Measurements from ENCODE around the gene RAB6A. TPM values are rescaled to one million over a fixed set of nuclear protein-coding genes. Genes with fewer than 3 reads are reported as not detected.
"Not testable (repeated sequence)": the region's sequence is repeated elsewhere in the genome, so short reads cannot be mapped to it uniquely, and the experiment has no call there.

RAB6A gene
- total RNA-seq, 1 experiment from 2014 or later, result 105 TPM

DNA sequence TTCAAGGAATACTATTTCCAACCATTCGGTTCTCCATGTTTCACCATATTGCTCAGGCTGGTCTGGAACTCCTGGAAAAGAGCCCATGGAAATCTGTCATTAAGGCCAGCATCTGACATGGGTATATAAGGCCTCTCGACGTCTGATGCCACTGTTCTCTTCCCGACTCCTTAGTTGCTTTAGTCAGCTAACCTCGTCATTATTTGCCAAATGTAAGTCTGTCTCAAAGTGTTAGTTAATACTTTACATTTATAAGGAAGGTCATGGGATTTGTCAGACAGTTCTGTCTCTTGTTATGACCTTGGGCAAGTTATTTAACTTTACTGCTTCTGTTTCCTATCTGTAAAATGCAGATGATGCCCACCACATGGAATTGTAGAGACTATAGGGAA, 28.4 kb upstream of the RAB6A start:
- POLR2A ChIA-PET (ENCODE audit: low non-redundant PET), result no interaction called here
- no peaks in the 10 kb centered on the region for H3K36me3 ChIP-seq (ENCODE audit: insufficient read depth, low read length, poor library complexity, severe bottlenecking)
- BruUV-seq (replicated peaks), result no TSS peak
- intact Hi-C loops (cut with micrococcal nuclease; ENCODE audit: unreplicated experiment), result no loop called here
- TF ChIP-seq, protein P1, sequence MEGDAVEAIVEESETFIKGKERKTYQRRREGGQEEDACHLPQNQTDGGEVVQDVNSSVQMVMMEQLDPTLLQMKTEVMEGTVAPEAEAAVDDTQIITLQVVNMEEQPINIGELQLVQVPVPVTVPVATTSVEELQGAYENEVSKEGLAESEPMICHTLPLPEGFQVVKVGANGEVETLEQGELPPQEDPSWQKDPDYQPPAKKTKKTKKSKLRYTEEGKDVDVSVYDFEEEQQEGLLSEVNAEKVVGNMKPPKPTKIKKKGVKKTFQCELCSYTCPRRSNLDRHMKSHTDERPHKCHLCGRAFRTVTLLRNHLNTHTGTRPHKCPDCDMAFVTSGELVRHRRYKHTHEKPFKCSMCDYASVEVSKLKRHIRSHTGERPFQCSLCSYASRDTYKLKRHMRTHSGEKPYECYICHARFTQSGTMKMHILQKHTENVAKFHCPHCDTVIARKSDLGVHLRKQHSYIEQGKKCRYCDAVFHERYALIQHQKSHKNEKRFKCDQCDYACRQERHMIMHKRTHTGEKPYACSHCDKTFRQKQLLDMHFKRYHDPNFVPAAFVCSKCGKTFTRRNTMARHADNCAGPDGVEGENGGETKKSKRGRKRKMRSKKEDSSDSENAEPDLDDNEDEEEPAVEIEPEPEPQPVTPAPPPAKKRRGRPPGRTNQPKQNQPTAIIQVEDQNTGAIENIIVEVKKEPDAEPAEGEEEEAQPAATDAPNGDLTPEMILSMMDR (conservative IDR thresholded peaks at IDR 0.05; ENCODE audit: low read depth, low read length), result no peak
- no peak for TF ChIP-seq EZH2 (IDR thresholded peaks at IDR 0.05; ENCODE audit: borderline replicate concordance, low read depth, low read length, poor library complexity, severe bottlenecking)
- no peaks in the 10 kb centered on the region for H3K9me3 ChIP-seq (ENCODE audit: low read depth, low read length, poor library complexity, severe bottlenecking)
- H3K27me3 ChIP-seq (replicated peaks; ENCODE audit: insufficient read depth, low read depth, low read length, poor library complexity), result no peaks in the 10 kb centered on the region
- peaks cover 25% of the 10 kb centered on the region for H3K4me1 ChIP-seq (ENCODE audit: insufficient read depth, low read length, poor library complexity, severe bottlenecking)
- peak overlapping the region; percentile 94 for H3K27ac ChIP-seq (ENCODE audit: low read depth, low read length, poor library complexity, severe bottlenecking)
- CTCF ChIA-PET, result no interaction called here
- peak overlapping the region; percentile 59 for H3K4me3 ChIP-seq (ENCODE audit: low read depth, low read length, poor library complexity, severe bottlenecking)
- no peak for DNase-seq (ENCODE audit: low spot score)

DNA sequence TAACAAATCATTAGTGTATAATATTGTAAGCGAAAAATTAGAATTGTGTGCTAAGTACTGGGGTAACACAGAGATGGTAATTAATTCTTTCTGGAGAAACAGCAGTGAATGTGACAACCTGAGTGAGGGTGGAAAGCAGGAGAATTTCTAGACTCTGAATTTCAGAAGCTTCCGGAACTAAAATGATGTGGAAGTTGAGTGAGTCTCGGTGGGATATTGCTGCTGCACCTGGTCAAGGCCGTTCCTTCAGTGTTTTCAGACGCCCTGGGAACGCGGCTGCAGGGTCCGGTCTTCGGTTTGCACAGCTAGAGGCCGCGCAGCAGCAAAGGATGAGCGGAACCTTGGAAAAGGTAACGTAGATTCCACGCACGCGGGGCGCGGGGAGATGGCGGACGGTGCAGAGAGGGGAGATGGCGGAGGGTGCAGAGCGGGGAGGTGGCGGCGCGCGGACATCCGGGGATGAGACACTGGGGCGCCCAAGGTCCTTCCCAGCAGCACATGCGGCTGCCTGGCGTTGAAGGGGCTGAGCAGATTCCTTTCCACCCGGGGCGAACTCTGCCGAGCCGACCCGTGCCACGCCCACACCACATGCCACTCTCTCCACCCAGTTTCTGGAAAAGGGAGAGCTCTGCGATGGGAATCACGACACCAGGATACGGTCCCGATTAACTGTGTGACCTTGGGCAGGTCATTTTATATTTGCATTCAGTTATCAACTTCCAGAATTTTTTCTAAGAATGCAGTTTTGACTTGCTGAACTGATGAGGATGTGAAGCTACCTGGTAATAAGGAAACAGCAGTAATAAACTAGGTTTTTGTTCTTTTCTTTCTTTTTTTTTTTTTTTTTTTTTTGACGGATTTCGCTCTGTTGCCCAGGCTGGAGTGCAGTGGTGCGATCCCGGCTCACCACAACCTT, 27.0 kb upstream of the RAB6A start, which contains the start of gene MRPL48:
TSS of gene MRPL48 (plus strand) at position 232 of the 916 bp plus-strand sequence. CDS start at position 330, 98 bp downstream.
- intact Hi-C loops (cut with micrococcal nuclease; ENCODE audit: unreplicated experiment), result no loop called here
- CTCF ChIA-PET, result no interaction called here
- POLR2A ChIA-PET (ENCODE audit: low non-redundant PET), result interaction anchor here (0.6 kb wide), 1 partner anchor 51 kb away, joined by 3 read pairs; no protein-coding TSS in a partner anchor
- Histone ChIP-seq H3K9me3 (ENCODE audit: low read depth, low read length, poor library complexity, severe bottlenecking) (no peaks in the 10 kb centered on the region), H3K36me3 (ENCODE audit: insufficient read depth, low read length, poor library complexity, severe bottlenecking) (no peaks in the 10 kb centered on the region), H3K4me3 (ENCODE audit: low read depth, low read length, poor library complexity, severe bottlenecking) (peak within 1 kb of the TSS; percentile 59), H3K27me3 (replicated peaks; ENCODE audit: insufficient read depth, low read depth, low read length, poor library complexity) (no peaks in the 10 kb centered on the region), H3K4me1 (ENCODE audit: insufficient read depth, low read length, poor library complexity, severe bottlenecking) (peaks cover 29% of the 10 kb centered on the region), H3K27ac (ENCODE audit: low read depth, low read length, poor library complexity, severe bottlenecking) (peak within 1 kb of the TSS; percentile 94)
- TF ChIP-seq EZH2 (IDR thresholded peaks at IDR 0.05; ENCODE audit: borderline replicate concordance, low read depth, low read length, poor library complexity, severe bottlenecking), result no peak
- TF ChIP-seq, protein P1 (conservative IDR thresholded peaks at IDR 0.05; ENCODE audit: low read depth, low read length), result no peak
- BruUV-seq (replicated peaks), result TSS peak; percentile 94
- DNase-seq (ENCODE audit: low spot score), result peak; percentile 99

- Histone ChIP-seq H3K4me1 (ENCODE audit: insufficient read depth, low read length, poor library complexity, severe bottlenecking) (peaks cover 29% of the 10 kb centered on the region), H3K27me3 (replicated peaks; ENCODE audit: insufficient read depth, low read depth, low read length, poor library complexity) (no peaks in the 10 kb centered on the region), H3K36me3 (ENCODE audit: insufficient read depth, low read length, poor library complexity, severe bottlenecking) (no peaks in the 10 kb centered on the region), H3K4me3 (ENCODE audit: low read depth, low read length, poor library complexity, severe bottlenecking) (peak overlapping the region; percentile 59), H3K9me3 (ENCODE audit: low read depth, low read length, poor library complexity, severe bottlenecking) (no peaks in the 10 kb centered on the region), H3K27ac (ENCODE audit: low read depth, low read length, poor library complexity, severe bottlenecking) (peak overlapping the region; percentile 94)
- intact Hi-C loops (cut with micrococcal nuclease; ENCODE audit: unreplicated experiment), result no loop called here
- ChIA-PET POLR2A (ENCODE audit: low non-redundant PET) (no interaction called here), CTCF (no interaction called here)
- no TSS peak for BruUV-seq (replicated peaks)
- TF ChIP-seq EZH2 (IDR thresholded peaks at IDR 0.05; ENCODE audit: borderline replicate concordance, low read depth, low read length, poor library complexity, severe bottlenecking), result no peak
- TF ChIP-seq, protein P1 (conservative IDR thresholded peaks at IDR 0.05; ENCODE audit: low read depth, low read length), result no peak
- no peak for DNase-seq (ENCODE audit: low spot score)
Observed at GRCh38 chr11:73787051-73787642, 26.3 kb upstream of the RAB6A start.

- H3K27me3 ChIP-seq (replicated peaks; ENCODE audit: insufficient read depth, low read depth, low read length, poor library complexity); H3K36me3 ChIP-seq (ENCODE audit: insufficient read depth, low read length, poor library complexity, severe bottlenecking); H3K9me3 ChIP-seq (ENCODE audit: low read depth, low read length, poor library complexity, severe bottlenecking); H3K4me3 ChIP-seq (ENCODE audit: low read depth, low read length, poor library complexity, severe bottlenecking); H3K27ac ChIP-seq (ENCODE audit: low read depth, low read length, poor library complexity, severe bottlenecking); BruUV-seq (replicated peaks); intact Hi-C loops (cut with micrococcal nuclease; ENCODE audit: unreplicated experiment); CTCF ChIA-PET; DNase-seq (ENCODE audit: low spot score): not testable (repeated sequence)
- POLR2A ChIA-PET (ENCODE audit: low non-redundant PET), result interaction anchor here (0.7 kb wide), 1 partner anchor 457 kb away, joined by 11 read pairs; no protein-coding TSS in a partner anchor
- H3K4me1 ChIP-seq (ENCODE audit: insufficient read depth, low read length, poor library complexity, severe bottlenecking), result peaks cover 29% of the 10 kb centered on the region
Observed at GRCh38 chr11:73785467-73785866, 24.6 kb upstream of the RAB6A start.

All from A673 (cell line).